Large intestine (tissue), 3 donors: Measurements from ENCODE around the gene PHB1. TPM values are rescaled to one million over a fixed set of nuclear protein-coding genes. Genes with fewer than 3 reads are reported as not detected.

Experiments
- DNase-seq, 2 donors: peaks; one replicate each; pipeline versions ENCODE4 v3.0.0 to v3.0.0-alpha.2; 2013
- H3K27ac ChIP-seq: one replicate; pipeline ENCODE4 v1.5.1; 2013; ENCODE audit warnings: low read length
- H3K27me3 ChIP-seq: 2 replicates; pipeline ENCODE4 v1.6.1; 2013; ENCODE audit warnings: low read length; ENCODE audit not compliant: control insufficient read depth, insufficient read depth
- H3K36me3 ChIP-seq: 2 replicates; pipeline ENCODE4 v1.6.1; 2013; ENCODE audit warnings: low read length; ENCODE audit not compliant: control insufficient read depth, insufficient read depth
- H3K4me1 ChIP-seq: one replicate; pipeline ENCODE4 v1.6.1; 2013; ENCODE audit warnings: low read length; ENCODE audit not compliant: control insufficient read depth, insufficient read depth
- H3K4me3 ChIP-seq: one replicate; pipeline ENCODE4 v1.5.1; 2013; ENCODE audit warnings: low read length
- H3K9me3 ChIP-seq: one replicate; pipeline ENCODE4 v1.6.1; 2013; ENCODE audit warnings: mild to moderate bottlenecking, low read depth, low read length, moderate library complexity; ENCODE audit not compliant: control insufficient read depth
- WGBS: methylation state at CpG from one replicate; pipeline ENCODE4 v1.1.5; 2013; ENCODE audit warnings: low lambda C conversion rate; ENCODE audit not compliant: insufficient coverage; 5-methylcytosine and 5-hydroxymethylcytosine counted together
- polyA plus RNA-seq: library from polyadenylated mRNA; unstranded; fragments of 120-200 nt; gene quantifications from one replicate; pipeline ENCODE4 v1.2.1, GENCODE V29; 2013

PHB1 gene
- polyA plus RNA-seq, 1 donor = 160 TPM

DNA sequence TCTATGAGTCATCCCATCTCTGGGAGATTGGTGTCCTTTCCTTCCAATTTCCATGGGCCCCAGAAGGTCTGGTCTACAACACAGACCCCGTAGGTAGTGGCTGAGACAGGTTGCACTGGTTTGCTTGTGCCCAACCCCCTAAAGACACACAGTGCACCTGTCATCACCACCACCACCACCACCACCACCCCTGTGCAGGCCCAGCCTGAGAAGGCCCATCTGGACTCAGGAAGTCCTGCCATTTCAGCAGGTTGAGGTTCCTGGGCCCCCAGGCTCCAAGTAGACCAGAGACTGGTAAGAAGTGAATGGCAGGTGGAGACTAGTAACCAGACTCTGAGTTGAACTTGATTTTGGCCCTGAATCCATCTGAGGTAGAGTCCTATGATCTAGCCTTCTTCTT lies 25.9 kb upstream of the PHB1 start:
- H3K27ac ChIP-seq = no peak overlapping the region
- no peaks in the 10 kb centered on the region for H3K9me3 ChIP-seq
- H3K4me1 ChIP-seq = no peaks in the 10 kb centered on the region
- no CpG with 5 or more reads among the region's 1 CpG for WGBS
- no peaks in the 10 kb centered on the region for H3K36me3 ChIP-seq
- no peak for DNase-seq
- peaks cover 55% of the 10 kb centered on the region for H3K27me3 ChIP-seq
- H3K4me3 ChIP-seq = no peak overlapping the region

DNA sequence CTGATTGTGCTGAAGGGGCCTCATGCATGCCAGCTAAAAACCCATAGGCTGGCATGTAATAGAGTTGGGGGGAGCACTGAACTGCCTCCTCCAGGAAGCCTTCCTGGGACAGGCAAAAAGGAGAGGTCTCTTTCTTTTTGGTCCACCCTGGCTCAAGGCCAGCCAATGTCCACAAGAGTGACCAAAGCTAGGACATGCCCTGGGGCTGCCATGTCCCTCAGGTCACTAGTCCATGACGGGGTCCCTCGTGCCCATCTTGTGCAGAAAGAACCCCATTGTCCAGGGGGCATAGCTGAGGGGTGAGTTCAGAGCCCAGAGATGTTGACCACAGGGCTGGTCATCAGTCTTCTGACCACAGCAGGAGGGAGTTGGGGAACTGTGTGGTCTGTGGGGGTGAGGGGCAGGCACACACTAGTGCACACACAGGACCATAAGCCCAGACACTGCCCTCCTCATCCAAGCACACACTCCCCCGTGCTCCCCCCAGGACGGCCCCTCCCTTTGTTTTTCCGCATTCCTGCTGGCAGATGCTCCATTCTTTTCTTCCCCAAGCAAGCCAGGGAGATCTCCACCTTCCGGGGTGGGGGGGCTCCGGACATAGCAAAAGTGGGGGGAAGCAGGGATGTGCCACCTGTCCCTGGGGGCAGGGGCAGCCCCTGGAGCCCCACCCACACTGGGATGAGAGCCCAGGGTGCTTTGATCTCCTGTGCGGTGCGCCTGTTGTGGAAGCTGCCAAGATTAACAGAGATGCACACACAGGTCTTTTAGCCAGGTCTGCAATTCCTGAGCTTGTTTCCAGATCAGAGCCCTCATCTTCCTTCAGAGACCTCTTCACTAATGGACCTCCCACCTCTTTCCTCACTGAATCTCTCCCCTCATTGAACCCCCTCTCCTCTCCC lies 25.2 kb upstream of the PHB1 start:
- no CpG with 5 or more reads among the region's 9 CpGs for WGBS
- Histone ChIP-seq H3K27me3 (peaks cover 54% of the 10 kb centered on the region), H3K9me3 (no peaks in the 10 kb centered on the region), H3K4me3 (no peak overlapping the region), H3K27ac (no peak overlapping the region), H3K36me3 (no peaks in the 10 kb centered on the region), H3K4me1 (no peaks in the 10 kb centered on the region)
- DNase-seq = no peak

DNA sequence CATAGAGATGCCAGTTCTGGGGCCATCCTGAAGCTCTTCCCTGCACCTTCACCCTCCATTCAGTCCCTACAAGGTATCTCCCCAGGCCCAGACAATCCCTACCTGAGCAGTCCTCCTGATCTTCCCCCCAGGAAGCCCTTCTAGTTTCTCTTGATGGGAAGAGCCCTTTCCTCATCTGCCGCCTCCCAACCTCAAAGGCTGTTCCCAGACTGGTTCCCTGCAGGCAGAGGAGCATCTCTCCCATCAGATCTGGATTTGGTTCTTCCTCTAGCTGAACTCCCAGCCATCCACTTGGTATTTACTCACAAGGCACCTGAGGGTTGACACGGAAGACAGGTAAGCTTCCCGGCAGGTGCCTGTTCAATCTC lies 24.6 kb upstream of the PHB1 start:
- Histone ChIP-seq H3K9me3 (no peaks in the 10 kb centered on the region), H3K4me3 (no peak overlapping the region), H3K36me3 (no peaks in the 10 kb centered on the region), H3K27me3 (peaks cover 54% of the 10 kb centered on the region), H3K27ac (no peak overlapping the region), H3K4me1 (no peaks in the 10 kb centered on the region)
- no peak for DNase-seq
- no CpG with 5 or more reads among the region's 3 CpGs for WGBS

DNA sequence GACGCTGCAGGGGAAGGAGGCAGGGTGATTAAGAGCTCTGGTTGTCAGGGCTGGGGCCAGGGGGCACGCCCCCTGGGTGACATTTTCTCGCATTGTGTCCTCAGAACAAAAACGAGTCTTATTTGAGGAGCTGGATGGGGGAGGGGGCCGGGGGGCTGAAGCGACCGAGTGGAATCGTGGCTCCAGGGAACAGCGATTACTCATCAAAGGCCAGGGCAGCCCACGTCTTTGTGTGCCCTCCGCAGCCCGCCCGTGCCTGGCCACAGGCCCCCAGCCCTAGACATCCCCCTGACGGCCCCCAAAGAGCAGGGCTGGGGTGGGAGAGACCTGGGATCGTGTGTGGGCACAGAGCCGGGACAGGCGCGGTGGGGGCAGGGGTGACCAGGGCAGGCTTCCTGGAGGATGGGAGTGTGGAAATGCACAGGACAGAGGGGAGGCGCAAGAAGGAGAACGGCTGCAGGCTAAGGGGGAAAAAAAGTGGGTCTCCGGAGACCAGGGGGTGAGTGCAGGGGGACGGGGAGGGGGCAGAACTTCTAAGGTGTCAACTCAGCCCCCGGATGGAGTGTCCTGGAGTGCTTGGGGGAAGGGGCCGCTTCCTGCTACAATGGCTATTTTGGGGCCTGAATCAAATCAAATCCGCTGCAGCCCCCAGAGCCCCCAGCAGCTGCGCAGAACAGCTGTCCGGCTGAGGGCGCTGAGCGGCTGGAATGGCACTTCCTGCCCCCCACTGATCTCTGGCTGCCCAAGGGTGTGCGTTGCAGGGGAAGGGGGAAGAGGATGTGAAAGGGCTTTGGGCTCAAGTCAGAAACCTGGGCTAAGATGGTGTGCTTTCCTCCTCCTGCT lies 24.0 kb upstream of the PHB1 start:
- peaks cover 54% of the 10 kb centered on the region for H3K27me3 ChIP-seq
- H3K9me3 ChIP-seq = no peaks in the 10 kb centered on the region
- no peaks in the 10 kb centered on the region for H3K36me3 ChIP-seq
- DNase-seq = no peak
- no peak overlapping the region for H3K27ac ChIP-seq
- H3K4me1 ChIP-seq = no peaks in the 10 kb centered on the region
- H3K4me3 ChIP-seq = no peak overlapping the region
- no CpG with 5 or more reads among the region's 30 CpGs for WGBS

GRCh38 chr17:49437696-49438435 lies 23.2 kb upstream of the PHB1 start:
- Histone ChIP-seq H3K36me3 (no peaks in the 10 kb centered on the region), H3K27me3 (peaks cover 51% of the 10 kb centered on the region), H3K9me3 (no peaks in the 10 kb centered on the region), H3K27ac (no peak overlapping the region), H3K4me1 (no peaks in the 10 kb centered on the region), H3K4me3 (no peak overlapping the region)
- 100% methylated on average over 1 of the region's 7 CpGs for WGBS
- no peak for DNase-seq

DNA sequence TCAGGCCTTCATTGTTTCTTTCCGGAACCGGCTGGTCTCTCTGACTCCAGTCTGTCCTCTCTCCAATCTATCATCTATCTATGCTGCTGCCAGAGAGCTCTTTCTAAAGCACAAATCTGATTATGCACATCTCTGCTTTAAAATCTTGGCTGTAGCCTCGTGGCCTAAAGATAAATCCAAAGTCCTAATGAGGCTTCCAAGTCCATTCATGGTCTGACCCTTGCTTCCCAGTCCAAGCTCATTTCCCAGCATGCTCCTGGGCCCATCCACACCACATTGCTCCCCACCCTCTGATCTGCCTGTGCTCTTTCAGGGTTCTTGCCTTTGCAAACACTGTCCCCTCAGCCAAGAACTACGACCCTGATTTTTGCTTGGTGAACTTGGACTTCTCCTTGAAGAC lies 21.5 kb upstream of the PHB1 start:
- Histone ChIP-seq H3K36me3 (no peaks in the 10 kb centered on the region), H3K4me3 (no peak overlapping the region), H3K9me3 (no peaks in the 10 kb centered on the region), H3K27me3 (peaks cover 41% of the 10 kb centered on the region), H3K4me1 (no peaks in the 10 kb centered on the region), H3K27ac (no peak overlapping the region)
- no peak for DNase-seq
- WGBS = no CpG with 5 or more reads among the region's 4 CpGs

- no peaks in the 10 kb centered on the region for H3K4me1 ChIP-seq
- H3K36me3 ChIP-seq = no peaks in the 10 kb centered on the region
- H3K4me3 ChIP-seq = no peak overlapping the region
- DNase-seq = no peak
- no peaks in the 10 kb centered on the region for H3K9me3 ChIP-seq
- H3K27ac ChIP-seq = no peak overlapping the region
- peaks cover 38% of the 10 kb centered on the region for H3K27me3 ChIP-seq
- WGBS = no CpG with 5 or more reads among the region's 4 CpGs
Measured at GRCh38 chr17:49435671-49436029, 21.0 kb upstream of the PHB1 start.

GRCh38 chr17:49434821-49435670 lies 20.4 kb upstream of the PHB1 start:
- Histone ChIP-seq H3K9me3 (no peaks in the 10 kb centered on the region), H3K27ac (no peak overlapping the region), H3K27me3 (peaks cover 34% of the 10 kb centered on the region), H3K4me1 (no peaks in the 10 kb centered on the region), H3K4me3 (no peak overlapping the region), H3K36me3 (no peaks in the 10 kb centered on the region)
- WGBS = no CpG with 5 or more reads among the region's 13 CpGs
- DNase-seq = no peak

- no peaks in the 10 kb centered on the region for H3K4me1 ChIP-seq
- DNase-seq = no peak
- peaks cover 16% of the 10 kb centered on the region for H3K27me3 ChIP-seq
- H3K27ac ChIP-seq = no peak overlapping the region
- no peak overlapping the region for H3K4me3 ChIP-seq
- no peaks in the 10 kb centered on the region for H3K36me3 ChIP-seq
- WGBS = no CpG with 5 or more reads among the region's 4 CpGs
- H3K9me3 ChIP-seq = no peaks in the 10 kb centered on the region
Measured at GRCh38 chr17:49433000-49433694, 18.5 kb upstream of the PHB1 start.
